ENCODE measurements around the gene SLC17A6.

The SLC17A6 gene

DNA sequence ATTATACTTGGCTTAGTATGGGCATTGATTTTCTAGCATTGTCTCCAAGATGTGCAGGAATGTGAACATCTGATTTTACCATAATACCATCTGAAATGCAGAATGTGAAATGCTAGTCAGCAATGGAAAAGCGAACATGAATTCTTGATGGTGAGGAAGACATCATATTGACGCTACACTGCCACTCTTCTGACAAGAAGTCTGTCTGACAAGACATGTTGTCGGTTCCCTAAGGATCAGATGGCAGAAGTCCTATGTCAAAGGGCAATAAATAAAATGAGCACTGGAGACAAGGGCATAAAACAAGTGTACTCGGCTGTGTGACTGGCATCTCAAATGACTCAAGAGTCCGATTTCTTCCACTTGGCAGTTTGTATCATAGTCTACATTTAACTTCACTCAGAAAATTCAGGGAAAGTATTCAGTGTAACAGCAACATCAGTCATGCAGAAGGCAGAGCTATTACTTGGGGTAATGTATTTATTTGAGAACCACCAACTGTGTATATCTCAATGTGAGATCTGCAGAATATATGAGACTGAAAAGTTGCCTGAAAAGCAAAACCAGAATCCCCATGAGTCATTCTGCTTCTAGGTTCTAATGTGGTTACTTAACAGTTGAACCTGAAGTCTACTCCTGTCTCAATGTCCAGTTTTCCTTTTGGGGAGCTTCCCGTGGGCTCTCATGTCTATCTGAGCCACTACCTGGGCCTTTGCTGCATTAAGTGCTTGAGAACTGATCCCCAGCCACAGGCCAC lies 51.5 kb downstream of the SLC17A6 start:
- DNase-seq (ENCODE audit: low read depth), result no peak

DNA sequence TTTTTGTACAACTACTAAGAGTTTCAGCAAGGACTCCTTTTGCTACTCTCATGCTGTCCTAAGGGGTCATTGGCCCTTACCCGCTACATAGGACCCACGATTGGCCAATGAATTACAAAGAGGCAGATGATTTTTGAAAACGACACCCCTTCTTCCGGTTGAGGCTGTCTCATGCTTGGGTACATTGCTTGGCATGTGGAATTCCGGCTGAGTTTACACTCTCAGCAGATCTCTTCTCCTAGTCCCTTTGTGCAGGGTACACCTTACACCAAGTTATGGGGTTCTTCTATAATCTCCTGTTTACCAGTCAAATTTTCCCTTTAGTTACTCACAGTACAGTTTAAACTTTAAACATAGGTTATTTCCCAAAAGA lies 52.1 kb downstream of the SLC17A6 start:
- DNase-seq (ENCODE audit: low read depth), result no peak

DNA sequence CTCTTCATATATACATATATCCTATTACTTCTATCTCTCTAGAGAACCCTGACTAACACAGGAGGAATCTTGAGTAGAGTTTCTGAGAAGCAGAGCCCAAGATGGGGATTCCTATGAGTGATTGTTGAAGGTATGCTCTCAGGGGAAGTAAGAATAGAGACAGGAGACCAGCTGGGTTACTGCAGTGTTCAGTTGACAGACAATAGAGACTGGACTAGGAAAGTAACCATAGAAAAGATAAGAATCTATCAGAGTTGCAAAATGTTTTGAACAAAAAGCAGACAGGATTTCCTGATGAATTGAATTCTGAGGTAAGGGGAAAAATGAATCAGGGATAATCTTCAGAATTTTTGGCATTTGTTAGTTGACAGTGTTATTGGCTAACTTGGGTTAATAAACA lies 54.4 kb downstream of the SLC17A6 start:
- no peak for DNase-seq (ENCODE audit: low read depth)

DNA sequence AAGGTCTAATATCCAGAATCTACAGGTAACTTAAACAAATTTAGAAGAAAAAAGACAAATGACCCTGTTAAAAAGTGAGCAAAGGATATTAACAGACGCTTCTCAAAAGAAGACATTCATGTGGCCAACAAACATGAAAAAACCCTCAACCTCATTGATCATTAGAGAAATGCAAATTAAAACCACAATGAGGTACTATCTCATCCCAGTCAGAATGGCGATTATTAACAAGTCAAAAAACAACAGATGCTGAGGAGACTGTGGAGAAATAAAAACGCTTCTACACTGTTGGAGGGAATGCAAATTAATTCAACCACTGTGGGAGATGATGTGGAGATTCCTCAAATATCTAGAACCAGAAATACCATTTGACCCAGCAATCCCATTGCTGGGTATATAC lies 67.2 kb downstream of the SLC17A6 start:
- DNase-seq (ENCODE audit: low read depth), result no peak

DNA sequence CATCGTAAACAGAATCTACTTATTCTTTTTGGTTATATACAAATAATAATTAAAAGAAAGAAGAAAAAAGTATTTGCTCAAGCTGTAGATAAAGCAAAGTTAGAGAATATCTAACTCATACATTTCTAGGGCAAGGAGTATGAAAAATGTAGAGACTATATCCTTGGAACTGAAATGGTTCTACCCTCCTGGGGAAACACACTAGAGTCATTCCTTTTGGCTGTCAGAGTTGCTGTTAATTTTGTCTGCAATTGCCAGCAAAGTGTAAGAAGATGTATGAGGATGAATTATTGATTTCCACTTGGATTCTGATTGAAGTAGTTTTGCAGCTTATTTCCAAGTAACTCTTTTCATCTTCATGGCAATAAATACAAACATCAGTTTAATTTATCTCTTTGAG lies 69.1 kb downstream of the SLC17A6 start:
- DNase-seq (ENCODE audit: low read depth), result no peak

DNA sequence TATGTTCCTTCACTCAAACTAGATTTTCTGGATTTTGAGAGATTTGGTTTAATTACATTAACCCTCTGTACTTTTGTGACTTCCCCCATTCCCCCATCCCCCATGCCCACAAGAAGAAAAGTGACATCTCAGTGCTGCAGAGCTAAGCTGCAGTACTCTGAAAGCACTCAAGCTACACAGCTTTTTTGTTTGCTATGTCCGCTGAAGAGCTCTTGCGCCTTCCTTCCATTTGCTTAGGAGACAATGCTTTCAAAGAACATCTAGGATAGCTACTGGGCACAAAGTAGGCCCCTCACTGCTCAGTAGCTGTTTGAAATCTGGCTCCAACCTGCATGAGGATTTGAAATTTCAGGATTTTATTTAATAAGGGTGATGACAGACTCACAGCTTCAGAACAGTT lies 69.7 kb downstream of the SLC17A6 start:
- DNase-seq (ENCODE audit: low read depth), result no peak

DNA sequence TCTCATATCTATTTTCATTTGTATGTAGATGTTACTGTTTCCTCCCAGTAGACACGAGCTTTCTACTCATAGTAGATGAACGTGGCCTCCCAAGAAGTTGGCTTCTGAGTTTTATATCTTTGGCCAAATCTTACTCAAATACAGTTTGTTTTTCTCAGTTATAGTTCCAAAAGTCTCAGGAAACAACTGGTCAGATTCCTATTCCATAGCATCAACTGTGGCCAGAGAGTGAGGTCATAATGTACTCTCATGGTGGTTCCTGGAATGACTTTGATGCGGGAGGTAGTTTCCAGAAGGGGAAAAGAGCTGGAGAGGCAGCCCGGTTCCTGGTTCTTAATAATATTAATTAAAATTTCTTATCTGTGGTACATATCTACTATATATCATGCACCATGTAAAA lies 77.3 kb downstream of the SLC17A6 start:
- no peak for DNase-seq (ENCODE audit: low read depth)

DNA sequence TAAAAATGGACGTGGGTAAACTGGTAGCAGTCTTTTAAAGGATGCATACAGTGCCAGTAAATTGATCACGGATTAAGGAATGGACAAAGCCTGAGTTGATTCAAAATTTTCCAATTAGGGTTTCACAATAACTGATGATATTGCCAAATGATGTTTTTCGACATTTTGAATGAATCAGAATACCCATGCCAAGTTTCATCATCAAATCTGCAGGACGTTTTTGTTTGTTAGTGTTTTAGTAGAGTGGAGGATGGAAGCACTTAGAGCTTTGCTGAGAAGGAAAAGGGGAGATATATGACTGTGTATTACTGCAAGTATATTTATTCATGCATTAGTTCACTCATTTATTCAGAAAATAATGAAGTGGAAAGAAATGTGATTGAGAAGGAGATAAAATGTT lies 78.3 kb downstream of the SLC17A6 start:
- DNase-seq (ENCODE audit: low read depth), result no peak

DNA sequence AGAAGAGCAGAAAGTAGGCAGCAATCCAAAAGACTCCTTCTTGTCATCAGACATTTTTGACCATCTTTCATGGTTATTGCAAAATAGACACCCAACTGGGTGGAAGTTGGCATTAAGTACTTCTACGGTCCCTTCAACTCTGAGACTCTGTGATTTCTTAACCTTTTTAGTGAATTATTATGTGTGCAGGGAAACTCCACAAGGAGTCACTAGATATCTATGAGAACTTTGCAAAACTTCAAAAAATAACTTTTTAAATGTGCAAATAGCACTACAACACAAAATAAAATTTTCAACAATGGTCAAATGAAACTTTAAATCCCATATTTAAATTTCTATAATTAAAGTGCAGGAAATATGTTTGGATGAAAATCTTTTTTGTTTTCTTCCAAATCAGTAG lies 88.7 kb downstream of the SLC17A6 start:
- no peak for DNase-seq (ENCODE audit: low read depth)
